ENCODE data around the gene PLXNA2. TPM values are rescaled to one million over a fixed set of nuclear protein-coding genes. Genes with fewer than 3 reads are reported as not detected.

Gene PLXNA2
- total RNA-seq, 1 experiment from 2014 or later = 0.89 TPM

DNA sequence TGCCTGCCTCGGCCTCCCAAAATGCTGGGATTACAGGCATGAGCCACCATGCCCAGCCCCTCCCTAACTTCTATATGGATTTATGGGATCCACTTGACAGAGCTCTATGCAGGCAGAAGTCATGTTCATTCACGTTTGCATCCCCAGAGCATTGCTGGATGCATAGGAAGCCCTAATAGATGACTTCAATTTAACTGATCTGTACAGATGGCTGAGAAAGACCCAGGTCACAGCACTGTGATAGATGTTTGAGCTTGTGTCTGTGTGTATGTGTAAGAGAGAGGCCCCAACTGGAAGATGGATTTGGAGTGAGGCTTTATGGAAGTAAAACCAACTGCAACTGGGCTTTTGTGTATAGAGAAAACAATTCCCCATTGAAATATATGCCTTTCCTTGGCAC is 30.9 kb upstream of the PLXNA2 start:
- no peaks in the 10 kb centered on the region for H3K9me3 ChIP-seq (ENCODE audit: control insufficient read depth in 1 of 2, insufficient read depth in 1 of 2, low read depth in 1 of 2, low read length in 2 of 2)
- H3K27ac ChIP-seq (ENCODE audit: low read depth, low read length) = no peak overlapping the region
- TF ChIP-seq POLR2A (IDR thresholded peaks at IDR 0.05; ENCODE audit: borderline replicate concordance, extremely low read depth, insufficient read depth, insufficient read length) (no peak), MAX (IDR thresholded peaks at IDR 0.05) (no peak), TCF7L2 (IDR thresholded peaks at IDR 0.05; ENCODE audit: borderline replicate concordance, extremely low read depth, insufficient read depth, insufficient read length) (no peak), CBX3 (IDR thresholded peaks at IDR 0.05; ENCODE audit: low read depth) (no peak), SIN3A (IDR thresholded peaks at IDR 0.05; ENCODE audit: low read depth) (no peak), ZFX (IDR thresholded peaks at IDR 0.05) (no peak), ELF1 (IDR thresholded peaks at IDR 0.05; ENCODE audit: borderline replicate concordance, low read depth) (no peak), CEBPB (IDR thresholded peaks at IDR 0.05; ENCODE audit: low read depth) (no peak), CTCF (IDR thresholded peaks at IDR 0.05 in 2 of 3, conservative IDR thresholded peaks at IDR 0.05 in 1 of 3; ENCODE audit: borderline replicate concordance in 1 of 3, insufficient read depth in 1 of 3, low read depth in 2 of 3, low read length in 2 of 3) (no peak), EZH2 (IDR thresholded peaks at IDR 0.05) (no peak), YY1 (IDR thresholded peaks at IDR 0.05; ENCODE audit: extremely low read depth, insufficient replicate concordance, low read depth, low read length) (no peak), EGR1 (IDR thresholded peaks at IDR 0.05; ENCODE audit: low read depth) (no peak), JUND (IDR thresholded peaks at IDR 0.05) (no peak), ZBTB33 (IDR thresholded peaks at IDR 0.05; ENCODE audit: extremely low read depth, insufficient replicate concordance, low read length) (no peak), RAD21 (IDR thresholded peaks at IDR 0.05; ENCODE audit: low read depth) (no peak), POLR2AphosphoS5 (IDR thresholded peaks at IDR 0.05; ENCODE audit: low read depth, low read length) (no peak)
- TF ChIP-seq, protein P1, sequence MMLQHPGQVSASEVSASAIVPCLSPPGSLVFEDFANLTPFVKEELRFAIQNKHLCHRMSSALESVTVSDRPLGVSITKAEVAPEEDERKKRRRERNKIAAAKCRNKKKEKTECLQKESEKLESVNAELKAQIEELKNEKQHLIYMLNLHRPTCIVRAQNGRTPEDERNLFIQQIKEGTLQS (IDR thresholded peaks at IDR 0.05) = no peak
- TF ChIP-seq, protein P2, sequence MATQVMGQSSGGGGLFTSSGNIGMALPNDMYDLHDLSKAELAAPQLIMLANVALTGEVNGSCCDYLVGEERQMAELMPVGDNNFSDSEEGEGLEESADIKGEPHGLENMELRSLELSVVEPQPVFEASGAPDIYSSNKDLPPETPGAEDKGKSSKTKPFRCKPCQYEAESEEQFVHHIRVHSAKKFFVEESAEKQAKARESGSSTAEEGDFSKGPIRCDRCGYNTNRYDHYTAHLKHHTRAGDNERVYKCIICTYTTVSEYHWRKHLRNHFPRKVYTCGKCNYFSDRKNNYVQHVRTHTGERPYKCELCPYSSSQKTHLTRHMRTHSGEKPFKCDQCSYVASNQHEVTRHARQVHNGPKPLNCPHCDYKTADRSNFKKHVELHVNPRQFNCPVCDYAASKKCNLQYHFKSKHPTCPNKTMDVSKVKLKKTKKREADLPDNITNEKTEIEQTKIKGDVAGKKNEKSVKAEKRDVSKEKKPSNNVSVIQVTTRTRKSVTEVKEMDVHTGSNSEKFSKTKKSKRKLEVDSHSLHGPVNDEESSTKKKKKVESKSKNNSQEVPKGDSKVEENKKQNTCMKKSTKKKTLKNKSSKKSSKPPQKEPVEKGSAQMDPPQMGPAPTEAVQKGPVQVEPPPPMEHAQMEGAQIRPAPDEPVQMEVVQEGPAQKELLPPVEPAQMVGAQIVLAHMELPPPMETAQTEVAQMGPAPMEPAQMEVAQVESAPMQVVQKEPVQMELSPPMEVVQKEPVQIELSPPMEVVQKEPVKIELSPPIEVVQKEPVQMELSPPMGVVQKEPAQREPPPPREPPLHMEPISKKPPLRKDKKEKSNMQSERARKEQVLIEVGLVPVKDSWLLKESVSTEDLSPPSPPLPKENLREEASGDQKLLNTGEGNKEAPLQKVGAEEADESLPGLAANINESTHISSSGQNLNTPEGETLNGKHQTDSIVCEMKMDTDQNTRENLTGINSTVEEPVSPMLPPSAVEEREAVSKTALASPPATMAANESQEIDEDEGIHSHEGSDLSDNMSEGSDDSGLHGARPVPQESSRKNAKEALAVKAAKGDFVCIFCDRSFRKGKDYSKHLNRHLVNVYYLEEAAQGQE (IDR thresholded peaks at IDR 0.05; ENCODE audit: low read depth) = no peak
- no peak overlapping the region for H3K9ac ChIP-seq (ENCODE audit: low read length)
- H3K79me2 ChIP-seq (ENCODE audit: insufficient read depth, low read length) = no peaks in the 10 kb centered on the region
- DNase-seq (ENCODE audit: low read depth, low spot score) = no peak
- no peaks in the 10 kb centered on the region for H3K36me3 ChIP-seq (ENCODE audit: control insufficient read depth in 1 of 2, insufficient read depth in 2 of 2, low read length in 2 of 2)
- no peaks in the 10 kb centered on the region for H3K4me1 ChIP-seq (ENCODE audit: control insufficient read depth in 1 of 2, insufficient read depth in 2 of 2, low read length in 2 of 2)
- peaks cover 91% of the 10 kb centered on the region for H3K27me3 ChIP-seq (ENCODE audit: insufficient read depth, low read length)
- no peak overlapping the region for H2AFZ ChIP-seq (ENCODE audit: low read depth, low read length, poor library complexity, severe bottlenecking)
- no TSS peak for BruUV-seq (replicated peaks)
- no peaks in the 10 kb centered on the region for H3K9me2 ChIP-seq (ENCODE audit: insufficient read depth)
- no peaks in the 10 kb centered on the region for H4K20me1 ChIP-seq (ENCODE audit: insufficient read depth)
- no peak overlapping the region for H3K4me3 ChIP-seq (replicated peaks in 1 of 2; ENCODE audit: low read depth in 1 of 2, low read length in 2 of 2)
- H3K4me2 ChIP-seq (ENCODE audit: low read length) = no peak overlapping the region
- ChIA-PET RAD21 (ENCODE audit: low non-redundant PET in 1 of 2, low total read pairs in 2 of 2, uncharacterized antibody in 2 of 2, unreplicated experiment in 2 of 2) (no interaction called here), CTCF (no interaction called here), POLR2A (no interaction called here)
- intact Hi-C loops (cut with micrococcal nuclease) = no loop called here
- no peak for ATAC-seq

Data from HCT116 (cell line).